DMS79 treated with DMSO at 0.1 percent for 48 hours (cell line): Measurements from ENCODE around the gene CARD19.
"Not testable (repeated sequence)": the region's sequence is repeated elsewhere in the genome, so short reads cannot be mapped to it uniquely, and the experiment has no call there.

Experiments
- DNase-seq: peaks from one replicate; lab custom pipeline; 2025; lab: John Stamatoyannopoulos, UW

The CARD19 gene

DNA sequence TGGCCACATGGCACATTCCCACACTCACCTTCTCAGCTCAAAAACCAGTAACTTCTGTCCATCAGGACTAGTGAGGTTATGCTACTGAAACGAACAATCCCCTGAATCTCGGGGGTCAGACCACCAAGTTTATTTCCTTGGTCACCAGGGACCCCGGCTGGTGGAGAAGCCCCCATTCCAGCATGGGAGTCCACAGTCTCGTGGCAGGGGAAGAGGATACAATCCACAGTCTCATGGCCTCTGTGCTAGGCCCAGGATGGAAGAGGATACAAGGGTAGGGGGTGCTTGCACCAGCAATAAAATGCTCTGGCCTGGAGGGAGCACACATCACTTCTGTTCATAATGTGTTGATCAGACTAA lies 7.4 kb upstream of the CARD19 start:
- DNase-seq = no peak

DNA sequence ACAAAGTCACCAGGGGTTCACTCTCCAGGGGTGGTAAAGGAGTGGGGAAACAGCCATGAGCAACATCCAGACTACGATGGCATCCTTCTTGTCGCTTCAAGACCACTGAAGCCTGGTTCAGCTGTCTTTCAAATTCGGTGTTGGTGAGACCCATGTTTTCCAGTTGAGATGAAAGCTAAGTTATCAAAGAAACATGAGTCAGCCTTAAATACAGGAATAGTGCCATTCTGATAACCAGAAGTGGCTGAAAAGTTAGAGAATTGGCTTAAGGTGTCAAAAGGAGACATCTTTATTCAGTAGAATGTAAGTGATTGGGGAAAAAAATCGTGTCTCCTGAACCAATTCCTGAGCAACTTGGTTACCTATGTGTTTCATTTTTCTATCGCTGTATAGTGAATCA lies 7.0 kb upstream of the CARD19 start:
- no peak for DNase-seq

DNA sequence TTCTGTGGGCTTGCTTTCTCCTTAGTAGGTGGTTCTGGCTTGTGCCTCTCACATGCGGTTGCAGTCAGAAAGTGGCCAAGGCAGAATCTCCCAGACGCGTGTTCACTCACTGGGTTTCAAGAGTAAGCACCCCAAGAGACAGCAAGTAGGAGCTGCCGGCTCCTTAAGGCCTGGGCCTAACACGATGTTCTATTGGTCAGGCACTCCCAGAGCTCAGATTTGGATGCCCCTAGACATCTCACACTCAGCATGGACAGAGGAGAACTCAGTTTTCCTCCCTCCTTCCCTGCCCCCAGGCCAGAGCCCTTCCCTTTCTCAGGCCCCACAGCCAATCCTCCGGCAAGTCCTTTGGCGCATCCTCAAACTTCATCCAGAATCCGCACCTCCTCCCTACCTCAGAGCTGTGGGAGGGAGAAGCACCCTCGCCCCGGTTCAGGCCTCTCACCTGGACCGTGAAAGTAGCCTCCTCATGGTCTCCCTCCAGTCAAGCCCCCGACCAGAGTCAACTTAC lies 6.5 kb upstream of the CARD19 start:
- DNase-seq = no peak

DNA sequence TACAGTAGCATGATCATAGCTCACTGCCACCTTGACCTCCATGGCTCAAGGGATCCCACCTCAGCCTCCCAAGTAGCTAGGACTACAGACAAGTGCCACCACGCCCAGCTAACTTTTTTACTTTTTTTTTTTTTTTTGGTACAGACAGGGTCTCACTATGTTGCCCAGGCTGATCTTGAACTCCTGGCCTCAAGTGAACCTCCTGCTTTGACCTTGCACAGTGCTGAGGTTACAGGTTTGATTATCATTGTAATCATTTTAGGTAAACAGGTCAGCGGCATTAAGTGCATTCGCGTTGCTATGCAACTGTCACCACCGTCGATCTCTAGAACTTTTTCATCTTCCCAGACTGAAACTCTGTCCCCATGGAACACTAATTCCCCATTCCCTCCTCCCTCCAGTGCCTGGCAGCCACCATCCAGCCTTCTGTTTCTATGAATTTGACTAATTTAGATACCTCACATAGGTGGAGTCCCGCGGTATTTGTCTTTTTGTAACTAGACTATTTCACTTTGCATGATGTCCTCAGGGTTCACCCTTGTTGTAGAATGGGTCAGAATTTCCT lies 5.8 kb upstream of the CARD19 start:
- DNase-seq = no peak

DNA sequence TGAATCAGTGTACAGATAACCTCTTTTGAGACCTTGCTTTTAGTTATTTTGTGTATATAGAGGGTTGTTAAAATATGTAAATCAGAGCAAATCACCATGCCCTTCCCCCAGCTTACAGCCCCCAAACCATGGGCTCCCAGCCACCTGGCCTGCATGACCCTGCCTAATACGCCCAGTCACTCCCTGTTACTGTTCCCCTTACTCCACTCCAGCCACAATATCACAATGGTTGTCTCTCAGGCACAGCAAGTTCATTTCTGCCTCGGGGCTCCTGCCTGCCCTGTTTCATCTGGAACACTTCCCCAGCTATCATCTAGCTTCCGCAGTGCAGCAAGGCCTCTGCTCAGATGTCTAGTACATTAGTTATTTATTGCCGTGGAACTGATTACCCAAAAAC lies 5.0 kb upstream of the CARD19 start:
- DNase-seq = no peak

DNA sequence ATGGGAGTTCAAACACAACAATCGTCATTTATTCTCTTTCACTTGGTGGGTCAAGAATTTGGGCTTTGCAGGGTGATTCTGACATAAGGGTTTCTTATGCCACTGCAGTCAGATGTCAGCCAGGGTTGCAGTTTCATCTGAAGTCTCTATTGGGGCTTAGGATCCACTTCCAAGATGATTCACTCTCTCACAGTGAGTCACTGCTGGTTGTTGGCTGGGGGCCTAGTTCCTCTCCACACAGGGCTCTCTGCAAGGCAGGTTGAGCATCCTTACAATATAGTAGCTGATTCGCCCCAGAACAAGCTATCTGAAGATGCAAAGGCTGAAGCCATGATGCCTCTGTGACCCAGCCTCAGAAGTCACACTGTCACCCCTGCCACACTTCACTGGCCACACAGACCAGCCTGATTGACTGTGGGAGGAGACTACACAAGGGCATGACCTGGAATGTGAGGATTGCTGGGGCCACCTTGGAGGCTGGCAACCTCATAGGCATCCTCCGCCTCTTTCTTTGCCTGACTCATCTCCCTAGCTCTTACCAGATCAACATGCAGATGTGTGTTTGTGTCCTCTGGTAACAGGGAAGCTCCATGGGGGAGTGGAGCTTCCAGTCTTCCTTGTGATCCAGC lies 4.5 kb upstream of the CARD19 start:
- DNase-seq = no peak

DNA sequence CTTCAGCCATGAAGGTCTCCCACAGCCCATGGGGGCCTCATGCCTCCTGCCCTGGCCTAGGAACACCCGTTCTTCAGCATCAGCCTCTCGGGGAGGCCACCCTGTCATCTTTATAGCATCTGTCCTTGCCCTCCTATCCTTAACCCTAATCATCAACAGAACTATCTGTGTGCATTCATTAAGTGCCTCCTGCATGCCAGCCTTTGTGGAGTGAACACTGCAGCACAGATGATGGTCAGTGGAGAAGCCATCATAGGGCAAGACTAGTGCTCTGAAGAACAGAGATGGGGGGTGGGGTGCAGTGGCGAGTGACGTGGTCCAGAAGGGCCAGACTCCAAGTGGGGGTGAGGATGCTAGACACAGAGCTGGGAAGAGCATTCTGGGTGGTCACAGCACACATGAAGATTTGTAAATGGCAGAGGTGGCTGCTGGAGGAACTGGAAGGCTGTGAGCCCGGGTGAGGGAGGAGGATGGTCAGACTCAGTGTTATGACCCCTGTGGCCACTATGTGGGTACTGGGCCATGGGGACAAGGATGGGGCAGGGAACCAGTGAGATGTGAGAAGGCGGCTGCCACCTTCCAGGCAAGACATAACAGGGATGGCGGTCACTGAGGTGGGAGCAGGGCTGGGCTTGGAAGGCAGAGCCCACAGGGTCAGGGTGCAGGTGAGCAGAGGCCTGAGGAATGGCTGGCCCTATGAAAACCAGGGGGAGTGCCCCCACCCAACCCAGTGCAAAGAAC lies 3.6 kb upstream of the CARD19 start:
- no peak for DNase-seq

DNA sequence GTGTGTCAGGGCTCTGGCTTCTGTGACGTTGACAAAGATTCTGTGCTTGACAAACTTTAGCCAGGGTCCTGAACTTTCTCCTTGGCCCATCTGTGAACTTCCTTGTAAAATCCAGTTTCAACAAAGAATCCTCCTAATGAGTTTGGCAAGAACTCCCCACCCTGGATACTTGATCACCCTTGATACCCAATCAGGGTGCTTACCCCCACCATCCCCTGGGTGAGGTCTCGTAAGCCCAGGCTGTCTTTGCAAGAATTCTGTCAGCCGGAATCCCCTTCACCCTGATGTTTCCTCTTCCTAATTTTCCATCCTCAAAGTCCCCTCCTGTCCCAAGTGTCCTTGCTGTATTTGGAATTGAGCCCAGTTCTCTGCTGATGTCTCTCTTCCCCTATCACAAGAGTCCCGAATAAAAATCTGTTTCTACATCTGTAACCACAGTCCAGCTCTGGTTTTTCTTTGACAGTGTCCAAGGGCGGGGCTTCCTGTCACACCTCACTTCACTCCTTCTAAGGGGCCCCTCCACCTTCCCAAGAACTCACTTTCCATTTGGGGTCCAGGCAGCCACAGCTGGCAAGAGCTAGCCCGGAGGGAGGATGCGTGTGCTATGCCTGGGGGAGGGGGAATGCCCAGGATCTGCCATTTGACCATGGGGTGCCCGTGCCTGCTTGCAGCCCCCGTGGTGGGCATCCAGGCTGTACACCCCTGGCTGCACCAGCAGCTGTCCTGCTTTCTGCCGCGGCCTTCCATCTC lies 2.7 kb upstream of the CARD19 start:
- peak; percentile 46 for DNase-seq

DNA sequence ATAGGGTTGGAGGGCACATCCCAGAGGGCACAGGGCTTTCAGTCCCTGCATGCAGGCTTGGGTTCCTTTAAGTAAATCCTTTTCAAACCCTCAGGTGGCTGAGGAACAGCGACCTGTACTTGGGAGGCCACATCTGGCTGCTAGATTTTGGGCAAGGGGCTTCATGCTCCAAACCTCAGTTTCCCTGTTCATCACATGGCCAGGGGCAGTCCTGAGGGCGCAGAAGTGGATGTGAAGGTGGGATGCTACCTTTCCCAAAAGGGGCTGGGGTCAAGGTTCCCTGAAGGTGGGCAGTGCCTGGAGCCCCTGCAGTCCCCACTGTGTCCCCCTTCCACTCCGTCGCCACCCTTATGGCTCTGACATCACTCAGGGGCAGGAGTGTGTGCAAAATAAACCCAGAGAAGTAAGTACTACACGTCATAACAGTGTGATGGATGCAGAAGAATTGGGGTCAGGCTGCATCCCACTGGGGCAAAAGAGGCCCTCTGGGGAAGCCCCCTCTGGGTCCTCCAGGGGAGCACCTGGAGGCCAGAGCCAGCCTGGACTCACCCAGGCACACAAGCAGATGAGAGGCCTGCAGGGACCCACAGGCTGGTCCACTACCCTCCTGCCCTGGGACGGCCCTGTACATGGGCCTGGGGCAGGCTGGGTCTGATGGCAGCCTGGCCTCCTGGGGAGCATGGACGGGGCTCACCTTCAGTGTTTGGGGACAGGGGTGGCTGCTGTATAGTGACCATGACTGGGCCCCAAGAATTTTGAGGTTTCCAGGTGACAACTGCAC lies 1.9 kb upstream of the CARD19 start:
- no peak for DNase-seq

DNA sequence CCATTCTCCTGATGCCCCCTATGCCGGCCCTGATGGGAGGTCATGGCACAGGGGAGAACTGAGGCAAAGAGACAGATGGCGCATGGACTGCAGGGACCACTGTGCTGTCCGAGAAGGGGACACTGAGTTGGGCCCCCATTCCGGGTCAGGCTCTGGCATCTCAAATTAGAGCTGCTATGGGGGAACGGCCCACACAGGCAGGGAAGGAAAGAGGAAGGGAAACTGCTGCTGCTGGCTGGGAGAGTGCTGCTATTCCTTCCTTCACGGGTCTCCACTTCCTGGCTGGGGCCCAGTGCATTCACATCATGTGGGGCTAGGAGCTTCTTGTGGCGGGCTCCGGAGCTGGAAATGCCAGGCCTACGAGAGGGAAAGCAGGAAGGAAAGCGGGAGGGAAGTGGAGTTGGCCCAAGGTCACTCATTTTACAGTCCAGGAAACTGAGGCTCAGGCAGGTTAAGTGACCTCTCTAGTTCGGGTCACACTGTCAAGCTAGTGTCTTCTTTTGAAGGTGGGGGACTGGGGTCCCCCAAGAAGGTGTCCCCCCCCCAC lies 1.3 kb upstream of the CARD19 start:
- DNase-seq = no peak

DNA sequence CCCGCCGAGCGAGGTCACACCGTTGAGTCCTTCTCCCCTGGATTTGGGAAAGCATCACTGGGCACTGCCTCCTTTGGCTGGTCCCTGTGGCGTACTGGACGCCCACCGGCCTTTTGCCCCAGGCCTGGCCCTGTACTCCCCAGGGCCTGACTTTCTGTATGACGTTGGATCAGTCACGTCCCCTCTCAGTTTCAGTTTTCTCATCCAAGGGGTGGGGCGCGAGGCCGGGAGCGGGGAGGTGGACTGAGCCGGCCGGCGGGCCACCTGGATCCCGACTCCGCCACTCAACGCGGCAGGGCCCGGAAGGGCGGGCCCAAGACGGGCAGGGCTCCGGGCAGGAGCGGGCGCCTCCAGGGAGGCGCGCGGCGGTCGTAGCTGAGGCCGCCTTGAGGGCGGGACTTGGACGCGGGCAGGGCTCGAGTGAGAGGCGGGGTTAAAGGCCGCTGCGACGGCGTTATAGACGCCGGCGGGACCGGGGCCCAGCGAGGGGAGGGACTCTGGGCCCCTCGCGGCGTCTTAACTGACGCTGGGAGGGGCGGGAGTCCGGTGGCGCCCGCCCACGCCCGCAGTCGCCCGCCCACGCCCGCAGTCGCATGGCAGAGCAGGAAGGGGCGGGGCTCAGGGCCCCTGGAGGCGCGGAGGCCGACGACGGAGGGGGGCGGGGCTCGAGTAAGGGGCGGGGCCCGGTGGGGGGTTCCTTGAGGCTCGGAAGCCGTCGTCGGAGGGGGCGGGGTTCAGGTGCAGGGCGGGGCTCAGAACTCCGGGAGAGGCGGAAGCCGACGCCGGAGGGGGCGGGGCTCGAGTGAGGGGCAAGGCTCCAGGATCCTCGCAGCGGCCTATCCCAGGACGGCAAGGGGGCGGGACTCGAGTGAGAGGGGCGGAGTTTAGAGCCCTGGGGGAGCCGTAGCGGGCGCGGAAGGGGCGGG lies 549 bp upstream of the CARD19 start:
- peak; percentile 79 for DNase-seq

DNA sequence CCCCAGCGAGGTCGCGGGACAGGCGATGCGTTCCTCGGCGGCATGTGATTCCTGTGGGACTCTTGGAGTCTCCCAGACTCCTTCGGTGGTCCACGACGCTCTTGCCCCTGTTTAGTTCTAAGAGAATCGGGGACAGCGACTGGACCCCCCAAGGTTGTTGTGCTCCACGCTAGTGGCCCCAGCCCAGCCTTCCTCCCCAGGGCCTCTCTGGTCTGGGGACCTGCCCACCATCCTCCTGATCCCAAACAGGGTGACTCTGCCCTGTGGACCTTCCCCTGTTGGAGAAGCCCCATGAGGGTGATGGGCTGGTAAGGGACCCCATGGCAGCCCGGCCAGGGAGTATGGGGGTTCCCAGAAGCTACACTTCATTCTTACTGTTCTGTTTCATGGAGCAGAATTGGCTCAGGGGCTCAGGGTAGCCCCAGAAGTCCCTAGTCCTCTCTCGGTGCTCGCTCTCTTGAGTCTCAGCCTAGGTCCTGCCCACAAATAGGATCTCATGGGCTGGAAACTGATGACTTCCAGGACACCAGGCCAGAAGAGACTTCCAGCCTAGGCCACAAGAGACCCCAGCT lies 880 bp downstream of the CARD19 start:
- no peak for DNase-seq

DNA sequence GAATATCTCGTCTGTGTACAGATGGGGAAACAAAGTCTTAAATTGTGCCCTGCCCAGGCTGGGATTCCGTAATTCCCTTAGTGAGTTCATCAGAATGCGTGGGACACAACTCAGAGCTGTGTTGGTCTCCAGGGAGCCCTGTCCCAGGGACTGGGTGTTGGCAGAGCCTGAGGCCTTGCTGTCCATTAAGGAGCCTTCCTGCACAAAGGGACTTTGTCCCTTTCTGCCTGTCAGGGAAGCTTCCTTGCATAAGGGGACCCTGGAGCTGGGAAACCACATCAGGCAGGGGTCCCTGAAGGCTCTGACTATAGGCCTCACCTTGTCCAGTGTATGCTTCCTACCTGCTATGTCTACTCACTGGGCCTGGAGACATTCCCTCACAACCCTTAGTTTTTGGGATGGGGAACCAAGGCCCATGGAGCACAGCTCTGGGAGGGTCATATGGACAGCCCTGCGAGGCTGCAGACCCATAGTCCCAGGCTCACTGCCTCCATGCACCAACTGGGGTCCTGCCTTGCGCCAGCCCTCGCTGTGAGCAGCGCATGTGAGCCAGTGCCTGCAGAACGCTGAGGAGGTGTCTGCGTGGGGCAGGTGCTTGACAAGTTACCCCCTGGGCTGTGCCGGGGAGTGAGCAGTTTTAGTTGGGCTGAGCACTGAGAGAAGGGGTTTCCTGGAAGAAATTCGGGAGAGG lies 1.6 kb downstream of the CARD19 start:
- no peak for DNase-seq

DNA sequence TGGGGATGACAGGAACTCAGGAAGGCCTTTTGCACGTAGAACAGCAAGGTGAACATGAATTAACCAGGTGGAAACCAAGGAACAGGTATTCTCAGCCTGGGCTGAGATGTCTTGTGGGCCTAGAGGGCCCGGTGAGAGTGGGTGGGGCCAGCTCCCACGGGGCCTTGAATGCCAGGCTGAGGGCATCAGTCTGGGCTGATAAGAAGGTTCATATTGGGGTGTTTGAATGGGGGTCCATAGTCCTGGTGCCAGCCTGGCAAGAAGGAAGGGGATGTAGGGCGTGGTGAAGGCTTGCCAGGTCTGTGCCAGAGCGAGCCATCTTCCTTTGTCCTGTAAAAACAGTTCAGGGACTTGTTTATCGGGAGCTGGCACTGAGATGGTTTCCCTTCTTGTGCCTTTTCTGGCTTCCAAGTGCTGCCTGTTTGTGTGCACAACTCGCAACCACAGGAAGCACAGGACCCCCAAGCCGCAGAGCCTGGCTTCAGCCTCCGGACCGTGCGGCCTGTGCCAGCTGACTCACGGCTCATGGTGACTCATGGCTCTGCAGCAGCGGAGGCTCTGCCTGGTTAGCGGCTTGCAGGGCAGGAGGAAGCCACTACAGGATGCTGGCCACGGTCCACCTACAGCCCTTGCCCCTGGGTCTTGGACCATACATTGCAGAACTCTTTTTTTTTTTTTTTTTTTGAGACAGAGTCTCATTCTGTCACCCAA lies 2.4 kb downstream of the CARD19 start:
- no peak for DNase-seq

DNA sequence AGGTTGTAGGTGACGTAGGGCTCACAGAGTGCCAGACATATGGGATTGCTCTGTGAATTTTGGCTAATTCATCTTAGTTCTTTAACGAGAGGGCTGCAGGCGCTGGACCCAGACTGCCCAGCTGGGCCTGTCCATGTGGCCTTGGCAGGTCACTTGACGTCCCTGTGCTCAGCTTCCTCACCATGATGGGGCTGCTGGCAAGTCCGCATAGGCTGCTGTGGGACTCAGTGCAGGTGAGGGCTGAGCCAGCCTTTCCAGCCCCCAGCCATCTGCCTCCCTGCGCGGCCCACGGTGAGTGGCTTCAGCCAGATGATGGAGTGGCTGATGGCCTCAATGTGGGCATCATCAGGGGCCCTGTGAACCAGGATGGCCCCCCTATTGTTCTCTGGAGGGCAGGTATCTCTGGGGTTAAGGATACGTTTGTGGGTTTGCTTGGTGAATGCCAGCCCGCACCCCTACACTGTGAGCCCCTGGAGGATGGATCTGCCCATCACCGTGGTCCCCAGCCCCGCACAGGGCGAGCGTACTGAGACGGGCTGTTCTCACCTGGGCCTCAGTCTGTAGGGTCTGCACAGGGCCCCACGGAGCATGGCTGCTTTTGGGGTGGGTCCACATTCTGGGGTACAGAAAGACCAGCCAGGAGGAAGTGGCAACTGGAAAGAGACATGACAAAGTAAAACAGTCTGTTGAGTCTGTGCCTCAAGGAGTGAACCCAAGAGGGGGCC lies 3.7 kb downstream of the CARD19 start:
- DNase-seq = no peak

DNA sequence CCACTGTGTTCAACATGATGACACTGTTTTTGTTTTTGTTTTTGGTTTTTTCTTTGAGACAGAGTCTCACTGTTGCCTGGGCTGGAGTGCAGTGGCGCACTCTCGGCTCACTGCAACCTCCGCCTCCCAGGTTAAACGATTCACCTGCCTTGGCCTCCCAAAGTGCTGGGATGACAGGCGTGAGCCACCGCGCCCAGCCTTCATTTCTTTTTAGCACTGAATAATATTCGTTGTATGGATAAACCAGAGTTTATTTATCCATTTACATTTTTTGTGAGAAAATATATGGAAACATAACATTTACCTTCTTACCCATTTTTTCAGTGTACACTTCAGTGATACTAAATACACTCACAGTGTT lies 4.2 kb downstream of the CARD19 start:
- no peak for DNase-seq

DNA sequence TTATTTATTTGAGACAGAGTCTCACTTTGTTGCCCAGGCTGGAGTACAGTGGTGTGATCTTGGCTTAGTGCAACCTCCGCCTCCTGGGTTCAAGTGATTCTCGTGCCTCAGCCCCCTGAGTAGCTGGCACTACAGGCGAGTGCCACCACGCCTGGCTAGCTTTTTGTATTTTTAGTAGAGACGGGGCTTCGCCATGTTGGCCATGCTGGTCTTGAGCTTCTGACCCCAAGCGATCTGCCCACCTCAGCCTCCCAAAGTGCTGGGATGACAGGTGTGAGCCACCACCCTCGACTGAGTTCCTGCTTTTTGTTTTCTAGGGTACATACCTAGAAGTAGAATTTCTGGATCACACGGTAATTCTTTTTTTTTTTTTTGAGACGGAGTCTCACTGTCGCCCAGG lies 5.1 kb downstream of the CARD19 start:
- not testable (repeated sequence) for DNase-seq

DNA sequence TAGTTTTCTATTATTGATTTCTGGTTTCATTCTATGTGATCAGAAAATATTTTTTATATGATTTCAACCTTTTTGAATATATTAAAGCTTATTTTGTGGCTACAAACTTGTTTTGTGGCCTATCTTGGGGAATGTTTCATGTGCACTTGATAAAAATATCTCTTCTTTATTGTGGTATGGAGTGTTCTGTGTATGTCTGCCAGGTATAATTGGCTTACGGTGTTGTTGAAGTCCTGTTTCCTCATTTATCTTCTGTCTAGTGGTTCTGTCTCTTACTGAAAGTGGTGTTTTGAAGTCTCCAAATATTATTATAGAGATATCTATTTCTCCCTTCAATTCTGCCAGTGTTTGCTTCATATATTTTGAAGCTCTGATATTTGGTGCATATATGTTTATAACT lies 9.6 kb downstream of the CARD19 start:
- DNase-seq = no peak
